ENCODE measurements around the gene CLCN2. TPM values are rescaled to one million over a fixed set of nuclear protein-coding genes. Genes with fewer than 3 reads are reported as not detected.

Gene CLCN2
- total RNA-seq, 1 experiment from 2014 or later = 21.6 TPM

GRCh38 chr3:184345317-184346144 lies 15.9 kb downstream of the CLCN2 start:
- H2AFZ ChIP-seq (ENCODE audit: low read depth, low read length, poor library complexity, severe bottlenecking) = no peak overlapping the region
- peaks cover 9 to 14% of the 10 kb centered on the region in 2 experiments for H3K4me1 ChIP-seq (ENCODE audit: control insufficient read depth in 1 of 2, insufficient read depth in 2 of 2, low read length in 2 of 2)
- H3K79me2 ChIP-seq (ENCODE audit: insufficient read depth, low read length) = no peaks in the 10 kb centered on the region
- ChIA-PET CTCF (interaction anchor here (0.9 to 1.5 kb wide), 8 partner anchors 9 to 450 kb away, joined by 3 to 7 read pairs (median 4); partner anchors contain the start of genes FAM131A and POLR2H), POLR2A (interaction anchor here (0.6 to 1.3 kb wide), 6 partner anchors 8 to 28 kb away, joined by 3 to 6 read pairs (median 4); partner anchors contain the start of gene FAM131A), RAD21 (ENCODE audit: low non-redundant PET in 1 of 2, low total read pairs in 2 of 2, uncharacterized antibody in 2 of 2, unreplicated experiment in 2 of 2) (no interaction called here)
- H3K4me3 ChIP-seq (replicated peaks in 1 of 2; ENCODE audit: low read depth in 1 of 2, low read length in 2 of 2) = no peak overlapping the region
- no TSS peak for BruUV-seq (replicated peaks)
- no peaks in the 10 kb centered on the region for H3K27me3 ChIP-seq (ENCODE audit: insufficient read depth, low read length)
- no peaks in the 10 kb centered on the region for H4K20me1 ChIP-seq (ENCODE audit: insufficient read depth)
- peak overlapping the region; percentile 56 for H3K4me2 ChIP-seq (ENCODE audit: low read length)
- intact Hi-C loops (cut with micrococcal nuclease) = no loop called here
- peak; percentile 90 for ATAC-seq
- no peaks in the 10 kb centered on the region for H3K9me3 ChIP-seq (ENCODE audit: control insufficient read depth in 1 of 2, insufficient read depth in 1 of 2, low read depth in 1 of 2, low read length in 2 of 2)
- peak overlapping the region; percentile 40 for H3K27ac ChIP-seq (ENCODE audit: low read depth, low read length)
- DNase-seq (ENCODE audit: low read depth, low spot score) = peak; percentile 80
- H3K9ac ChIP-seq (ENCODE audit: low read length) = peak overlapping the region; percentile 10; the same call in 1 of the 2 replicates
- no peaks in the 10 kb centered on the region for H3K9me2 ChIP-seq (ENCODE audit: insufficient read depth)
- peaks cover 5 to 9% of the 10 kb centered on the region in 2 experiments; a peak in 2 of 4 replicates for H3K36me3 ChIP-seq (ENCODE audit: control insufficient read depth in 1 of 2, insufficient read depth in 2 of 2, low read length in 2 of 2)
- TF ChIP-seq SP1 (IDR thresholded peaks at IDR 0.05; ENCODE audit: low read depth) (peak; percentile 11; the same call in 1 of the 2 replicates), ELF1 (IDR thresholded peaks at IDR 0.05; ENCODE audit: borderline replicate concordance, low read depth) (no peak), SIN3A (IDR thresholded peaks at IDR 0.05; ENCODE audit: low read depth) (no peak), REST (IDR thresholded peaks at IDR 0.05; ENCODE audit: low read depth) (no peak), SRF (IDR thresholded peaks at IDR 0.05; ENCODE audit: low read depth) (no peak), CTCF (IDR thresholded peaks at IDR 0.05 in 2 of 3, conservative IDR thresholded peaks at IDR 0.05 in 1 of 3; ENCODE audit: borderline replicate concordance in 1 of 3, insufficient read depth in 1 of 3, low read depth in 2 of 3, low read length in 2 of 3) (peak; percentile 67 to 79 (median 70)), POLR2A (IDR thresholded peaks at IDR 0.05; ENCODE audit: borderline replicate concordance, extremely low read depth, insufficient read depth, insufficient read length) (no peak), ZNF274 (IDR thresholded peaks at IDR 0.05; ENCODE audit: low read depth, low read length) (no peak), TCF7L2 (IDR thresholded peaks at IDR 0.05; ENCODE audit: borderline replicate concordance, extremely low read depth, insufficient read depth, insufficient read length) (no peak), EGR1 (IDR thresholded peaks at IDR 0.05; ENCODE audit: low read depth) (no peak), RAD21 (IDR thresholded peaks at IDR 0.05; ENCODE audit: low read depth) (no peak; the same call in 1 of the 2 replicates), ZFX (IDR thresholded peaks at IDR 0.05) (no peak), YY1 (IDR thresholded peaks at IDR 0.05; ENCODE audit: extremely low read depth, insufficient replicate concordance, low read depth, low read length) (no peak), EZH2 (IDR thresholded peaks at IDR 0.05) (no peak), MAX (IDR thresholded peaks at IDR 0.05) (peak; percentile 27; the same call in 1 of the 2 replicates), CBX3 (IDR thresholded peaks at IDR 0.05; ENCODE audit: low read depth) (no peak), FOSL1 (IDR thresholded peaks at IDR 0.05; ENCODE audit: low read depth) (no peak), POLR2AphosphoS5 (IDR thresholded peaks at IDR 0.05; ENCODE audit: low read depth, low read length) (peak; percentile 55; the same call in 1 of the 2 replicates), CEBPB (IDR thresholded peaks at IDR 0.05; ENCODE audit: low read depth) (no peak), EZH2phosphoT487 (IDR thresholded peaks at IDR 0.05; ENCODE audit: borderline replicate concordance) (no peak), ATF3 (IDR thresholded peaks at IDR 0.05) (no peak), JUND (IDR thresholded peaks at IDR 0.05) (no peak)
